Colonic mucosa (tissue), 4 donors: ENCODE measurements around the gene TMEM132C. TPM values are rescaled to one million over a fixed set of nuclear protein-coding genes. Genes with fewer than 3 reads are reported as not detected.

Source experiments
- DNase-seq: peaks from one replicate; pipeline ENCODE4 v3.0.0-alpha.2; 2020
- H3K27ac ChIP-seq: fragments of 200-600 bp; one replicate; pipeline ENCODE4 v1.8.0; 2021
- H3K27me3 ChIP-seq: fragments of 200-600 bp; one replicate; pipeline ENCODE4 v1.8.0; 2021
- H3K36me3 ChIP-seq: fragments of 200-600 bp; one replicate; pipeline ENCODE4 v1.8.0; 2021
- H3K4me1 ChIP-seq: fragments of 200-600 bp; one replicate; pipeline ENCODE4 v1.8.0; 2021; ENCODE audit warnings: mild to moderate bottlenecking
- H3K4me3 ChIP-seq: fragments of 200-600 bp; one replicate; pipeline ENCODE4 v1.8.0; 2021
- H3K9ac ChIP-seq, 2 donors: one replicate each; pipeline ENCODE4 v1.7.0; 2013; ENCODE audit warnings: control low read depth in 2 of 2, low read depth in 2 of 2, low read length in 2 of 2
- H3K9me3 ChIP-seq: fragments of 200-600 bp; one replicate; pipeline ENCODE4 v1.8.0; 2021
- CTCF ChIP-seq: fragments of 200-600 bp; IDR thresholded peaks from one replicate; pipeline ENCODE4 v1.8.0; 2022; ENCODE audit warnings: antibody characterized with exemption, mild to moderate bottlenecking
- intact Hi-C: fragments of 100-400 bp; cut with DNase I; formaldehyde crosslinking; loops from one replicate; pipeline ENCODE4 v1.14.1; 2022
- total RNA-seq, 2 donors: library from RNA; stranded (reverse); fragmentation: NEBNext Ultra II Directional in 1 of 2; extraction: Animal tissue kit (Norgen Biotek cat#: 25700) in 1 of 2; gene quantifications; one replicate each; pipeline ENCODE4 v1.2.1, GENCODE V29; 2021
- donor health status: healthy.
- donor health status: DM: no; HTN: no; CAD: no.
- donor health status: DM: no; HTN: no; CAD: no.

The TMEM132C gene
- total RNA-seq, 2 donors from 2014 or later, result 0.25 to 0.42 TPM

GRCh38 chr12:128548949-128549348, 282.0 kb downstream of the TMEM132C start:
- no peak for TF ChIP-seq CTCF
- H3K27me3 ChIP-seq, result no peaks in the 10 kb centered on the region
- no peak overlapping the region for H3K4me3 ChIP-seq
- H3K9me3 ChIP-seq, result no peaks in the 10 kb centered on the region
- no peak for DNase-seq
- no peaks in the 10 kb centered on the region for H3K4me1 ChIP-seq
- H3K27ac ChIP-seq, result no peak overlapping the region
- H3K36me3 ChIP-seq, result no peaks in the 10 kb centered on the region
- intact Hi-C loops, result no loop called here
- no peak overlapping the region for H3K9ac ChIP-seq

- no peak for DNase-seq
- H3K4me1 ChIP-seq, result no peaks in the 10 kb centered on the region
- H3K27ac ChIP-seq, result no peak overlapping the region
- no peak overlapping the region for H3K9ac ChIP-seq
- no peaks in the 10 kb centered on the region for H3K27me3 ChIP-seq
- H3K9me3 ChIP-seq, result no peaks in the 10 kb centered on the region
- intact Hi-C loops, result no loop called here
- no peak for TF ChIP-seq CTCF
- H3K36me3 ChIP-seq, result no peaks in the 10 kb centered on the region
- H3K4me3 ChIP-seq, result no peak overlapping the region
These were observed 282.7 kb downstream of the TMEM132C start for GRCh38 chr12:128549601-128550218.

GRCh38 chr12:128551266-128551665, 284.3 kb downstream of the TMEM132C start:
- no peak for TF ChIP-seq CTCF
- Histone ChIP-seq H3K9me3 (no peaks in the 10 kb centered on the region), H3K27ac (no peak overlapping the region), H3K4me3 (no peak overlapping the region), H3K27me3 (no peaks in the 10 kb centered on the region), H3K4me1 (no peaks in the 10 kb centered on the region), H3K36me3 (no peaks in the 10 kb centered on the region), H3K9ac (no peak overlapping the region)
- intact Hi-C loops, result no loop called here
- DNase-seq, result no peak

- intact Hi-C loops, result no loop called here
- Histone ChIP-seq H3K4me1 (no peaks in the 10 kb centered on the region), H3K27ac (no peak overlapping the region), H3K9ac (no peak overlapping the region), H3K36me3 (no peaks in the 10 kb centered on the region), H3K27me3 (no peaks in the 10 kb centered on the region), H3K9me3 (no peaks in the 10 kb centered on the region), H3K4me3 (no peak overlapping the region)
- TF ChIP-seq CTCF, result no peak
- no peak for DNase-seq
These were observed 287.8 kb downstream of the TMEM132C start for GRCh38 chr12:128554546-128555304.

- Histone ChIP-seq H3K27ac (no peak overlapping the region), H3K36me3 (no peaks in the 10 kb centered on the region), H3K4me3 (no peak overlapping the region), H3K4me1 (no peaks in the 10 kb centered on the region), H3K27me3 (no peaks in the 10 kb centered on the region), H3K9me3 (no peaks in the 10 kb centered on the region), H3K9ac (no peak overlapping the region)
- no peak for DNase-seq
- intact Hi-C loops, result no loop called here
- TF ChIP-seq CTCF, result no peak
These were observed 290.3 kb downstream of the TMEM132C start for GRCh38 chr12:128557231-128557630.
